Superior temporal gyrus (tissue), 1 donor: Measurements from ENCODE around the gene SPART.

Source experiments
- DNase-seq: peaks from one replicate; pipeline ENCODE4 v3.0.0-alpha.2; 2016; ENCODE audit errors: extremely low spot score

The SPART gene

GRCh38 chr13:36346222-36347083 is at the start of gene SPART:
Gene SPART (minus strand): TSS chr13:36346394. CDS start chr13:36335830, 10,564 bp downstream.
- DNase-seq = peak; percentile 99

GRCh38 chr13:36395280-36395679 is 49.1 kb upstream of the SPART start:
- peak; percentile 82 for DNase-seq

GRCh38 chr13:36385489-36385888 is 39.3 kb upstream of the SPART start:
- no peak for DNase-seq

GRCh38 chr13:36382030-36382429 is 35.8 kb upstream of the SPART start:
- no peak for DNase-seq

GRCh38 chr13:36377826-36378468 is 31.8 kb upstream of the SPART start:
- DNase-seq = no peak

- no peak for DNase-seq
Observed at GRCh38 chr13:36374063-36374462, 27.9 kb upstream of the SPART start.

- no peak for DNase-seq
Observed at GRCh38 chr13:36371185-36371584, 25.0 kb upstream of the SPART start.

- peak; percentile 91 for DNase-seq
Observed at GRCh38 chr13:36370108-36370429, 23.9 kb upstream of the SPART start.

- DNase-seq = peak; percentile 73
Observed at GRCh38 chr13:36369268-36370107, 23.3 kb upstream of the SPART start.

- no peak for DNase-seq
Observed at GRCh38 chr13:36366031-36366430, 19.8 kb upstream of the SPART start.

GRCh38 chr13:36363366-36363863 is 17.2 kb upstream of the SPART start:
- DNase-seq = no peak

GRCh38 chr13:36362914-36363313 is 16.7 kb upstream of the SPART start:
- DNase-seq = no peak

GRCh38 chr13:36362251-36362650 is 16.1 kb upstream of the SPART start:
- DNase-seq = no peak

- DNase-seq = no peak
Observed at GRCh38 chr13:36360903-36361302, 14.7 kb upstream of the SPART start.

- no peak for DNase-seq
Observed at GRCh38 chr13:36359301-36359950, 13.2 kb upstream of the SPART start.

GRCh38 chr13:36358175-36358718 is 12.1 kb upstream of the SPART start:
- DNase-seq = peak; percentile 65

GRCh38 chr13:36357692-36358091 is 11.5 kb upstream of the SPART start:
- DNase-seq = peak; percentile 72

- DNase-seq = no peak
Observed at GRCh38 chr13:36357231-36357630, 11.0 kb upstream of the SPART start.

- no peak for DNase-seq
Observed at GRCh38 chr13:36356058-36356457, 9.9 kb upstream of the SPART start.

GRCh38 chr13:36355632-36356031 is 9.4 kb upstream of the SPART start:
- DNase-seq = no peak
